Measurements from ENCODE around the gene RPS6KA4. TPM values are rescaled to one million over a fixed set of nuclear protein-coding genes. Genes with fewer than 3 reads are reported as not detected.

Gene RPS6KA4
- total RNA-seq, 1 donor from 2014 or later = 39.3 TPM

- H3K9me3 ChIP-seq = no peaks in the 10 kb centered on the region
- no peak overlapping the region for H3K4me3 ChIP-seq
- DNase-seq (ENCODE audit: extremely low spot score in 2 of 2) = no peak
- H3K36me3 ChIP-seq = peaks cover 0 to 80% of the 10 kb centered on the region in 2 donors
- no peaks in the 10 kb centered on the region for H3K27me3 ChIP-seq
- intact Hi-C loops (cut with DNase I) = no loop called here
- no peaks in the 10 kb centered on the region for H3K4me1 ChIP-seq
- no peak for TF ChIP-seq POLR2AphosphoS5 (IDR thresholded peaks at IDR 0.05; ENCODE audit: insufficient read depth in 1 of 2, low read depth in 1 of 2)
- TF ChIP-seq CTCF (IDR thresholded peaks at IDR 0.05) = no peak
- no peak for TF ChIP-seq POLR2A (IDR thresholded peaks at IDR 0.05)
- H3K27ac ChIP-seq = no peak overlapping the region
Observed at GRCh38 chr11:64366751-64367150, 7.8 kb downstream of the RPS6KA4 start.

GRCh38 chr11:64367931-64368672, 9.1 kb downstream of the RPS6KA4 start:
- no peaks in the 10 kb centered on the region for H3K27me3 ChIP-seq
- no peak overlapping the region for H3K4me3 ChIP-seq
- H3K27ac ChIP-seq = no peak overlapping the region
- H3K36me3 ChIP-seq = peaks cover 0 to 66% of the 10 kb centered on the region in 2 donors
- intact Hi-C loops (cut with DNase I) = no loop called here
- no peaks in the 10 kb centered on the region for H3K9me3 ChIP-seq
- DNase-seq (ENCODE audit: extremely low spot score in 2 of 2) = no peak
- TF ChIP-seq POLR2AphosphoS5 (IDR thresholded peaks at IDR 0.05; ENCODE audit: insufficient read depth in 1 of 2, low read depth in 1 of 2) = no peak
- no peaks in the 10 kb centered on the region for H3K4me1 ChIP-seq

- no peaks in the 10 kb centered on the region for H3K27me3 ChIP-seq
Observed at GRCh38 chr11:64368673-64369074, 9.7 kb downstream of the RPS6KA4 start.

GRCh38 chr11:64369440-64370421, 10.8 kb downstream of the RPS6KA4 start:
- H3K27ac ChIP-seq = no peak overlapping the region
- peaks cover 0 to 52% of the 10 kb centered on the region in 2 donors for H3K36me3 ChIP-seq
- TF ChIP-seq POLR2A (IDR thresholded peaks at IDR 0.05) (no peak), CTCF (IDR thresholded peaks at IDR 0.05) (no peak), POLR2AphosphoS5 (IDR thresholded peaks at IDR 0.05; ENCODE audit: insufficient read depth in 1 of 2, low read depth in 1 of 2) (no peak)
- H3K9me3 ChIP-seq = no peaks in the 10 kb centered on the region
- no peak for DNase-seq (ENCODE audit: extremely low spot score in 2 of 2)
- H3K27me3 ChIP-seq = no peaks in the 10 kb centered on the region
- no peak overlapping the region for H3K4me3 ChIP-seq
- intact Hi-C loops (cut with DNase I) = no loop called here
- H3K4me1 ChIP-seq = no peaks in the 10 kb centered on the region

More at GRCh38 chr11:64368673-64369074, 9.7 kb downstream of the RPS6KA4 start:
- TF ChIP-seq POLR2AphosphoS5 (IDR thresholded peaks at IDR 0.05; ENCODE audit: insufficient read depth in 1 of 2, low read depth in 1 of 2) (no peak), POLR2A (IDR thresholded peaks at IDR 0.05) (no peak), CTCF (IDR thresholded peaks at IDR 0.05) (no peak)
- DNase-seq (ENCODE audit: extremely low spot score in 2 of 2) = no peak
- peaks cover 0 to 60% of the 10 kb centered on the region in 2 donors for H3K36me3 ChIP-seq
- no peak overlapping the region for H3K27ac ChIP-seq
- intact Hi-C loops (cut with DNase I) = no loop called here
- H3K9me3 ChIP-seq = no peaks in the 10 kb centered on the region
- no peaks in the 10 kb centered on the region for H3K4me1 ChIP-seq
- no peak overlapping the region for H3K4me3 ChIP-seq

GRCh38 chr11:64371201-64371600, 12.2 kb downstream of the RPS6KA4 start:
- H3K36me3 ChIP-seq = peaks cover 0 to 38% of the 10 kb centered on the region in 2 donors
- H3K4me1 ChIP-seq = no peaks in the 10 kb centered on the region
- H3K4me3 ChIP-seq = no peak overlapping the region
- no peak for DNase-seq (ENCODE audit: extremely low spot score in 2 of 2)
- no peaks in the 10 kb centered on the region for H3K9me3 ChIP-seq
- no peak overlapping the region for H3K27ac ChIP-seq
- H3K27me3 ChIP-seq = no peaks in the 10 kb centered on the region
- TF ChIP-seq POLR2AphosphoS5 (IDR thresholded peaks at IDR 0.05; ENCODE audit: insufficient read depth in 1 of 2, low read depth in 1 of 2) = no peak
- intact Hi-C loops (cut with DNase I) = no loop called here

Measured in vagina (tissue), 2 donors.